Natural killer cell treated with Interleukin-12 subunit alpha and Interleukin-12 subunit beta and Interleukin-15 and Interleukin-18, amount 100 ng/mL, for 72 hours (primary cell): ENCODE results near the gene NFATC1. TPM values are rescaled to one million over a fixed set of nuclear protein-coding genes. Genes with fewer than 3 reads are reported as not detected.

ENCODE experiments used
- ATAC-seq, 2 donors: fragments of 150-1000 bp; cut with Tn5 transposase in 1 of 2; sonication (Bioruptor Pico), chemical (Tn5 transposase) in 1 of 2; 2 replicates each; pipeline ENCODE4 v1.10.0; 2021
- DNase-seq: peaks from one replicate; pipeline ENCODE4 v3.0.0; 2022; ENCODE audit warnings: low spot score
- H3K27ac Mint-ChIP-seq, 2 donors: 1 replicate in 1 of 2; 2 replicates in 1 of 2; pipeline ENCODE4 v1.8.0; 2022; ENCODE audit warnings: mixed read lengths in 2 of 2, mild to moderate bottlenecking in 1 of 2, moderate library complexity in 1 of 2
- H3K27me3 Mint-ChIP-seq, 2 donors: 1 replicate in 1 of 2; 2 replicates in 1 of 2; pipeline ENCODE4 v1.8.0; 2022; ENCODE audit warnings: mixed read lengths in 2 of 2
- H3K36me3 Mint-ChIP-seq: one replicate; pipeline ENCODE4 v1.8.0; 2022; ENCODE audit warnings: mixed read lengths
- H3K4me1 Mint-ChIP-seq, 2 donors: 1 replicate in 1 of 2; 2 replicates in 1 of 2; pipeline ENCODE4 v1.8.0; 2022; ENCODE audit warnings: low read depth in 2 of 2, mixed read lengths in 2 of 2, mild to moderate bottlenecking in 1 of 2
- H3K4me3 Mint-ChIP-seq: one replicate; pipeline ENCODE4 v1.8.0; 2022; ENCODE audit warnings: mixed read lengths
- H3K9me3 Mint-ChIP-seq: 2 replicates; pipeline ENCODE4 v1.8.0; 2022; ENCODE audit warnings: mixed read lengths
- total RNA-seq, 2 donors: library from RNA; stranded (reverse); gene quantifications; one replicate each; pipeline ENCODE4 v1.2.3, GENCODE V29; 2022

The NFATC1 gene
- total RNA-seq, 2 donors from 2014 or later: 22.3 to 34.4 TPM

DNA sequence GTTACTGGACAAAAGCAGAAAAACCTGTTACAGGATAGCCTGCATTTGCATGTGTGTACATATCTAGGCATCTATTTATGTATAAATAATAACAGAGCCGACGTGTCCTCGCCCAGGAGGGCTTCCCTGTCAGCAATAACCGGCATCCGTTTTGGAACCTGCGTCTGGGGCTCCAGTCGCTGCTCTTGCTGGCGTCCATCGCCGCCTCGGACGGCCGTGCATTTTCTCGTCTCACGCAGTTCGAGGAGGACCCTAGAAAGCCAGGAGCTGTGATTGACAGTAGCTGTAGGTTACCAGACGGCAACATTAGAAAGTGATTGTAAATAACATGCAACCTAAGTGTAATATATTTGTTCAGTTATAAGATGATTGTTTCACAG, 132.6 kb downstream of the NFATC1 start:
- Mint-ChIP-seq H3K9me3 (no peaks in the 10 kb centered on the region), H3K27me3 (peaks cover 4 to 5% of the 10 kb centered on the region in 2 donors), H3K27ac (no peak overlapping the region), H3K36me3 (no peaks in the 10 kb centered on the region), H3K4me3 (no peak overlapping the region), H3K4me1 (peaks cover 14 to 18% of the 10 kb centered on the region in 2 donors)
- no peak for DNase-seq
- no peak for ATAC-seq

GRCh38 chr18:79528846-79529245, 133.1 kb downstream of the NFATC1 start:
- peaks cover 9 to 13% of the 10 kb centered on the region in 2 donors for H3K4me1 Mint-ChIP-seq
- no peak overlapping the region for H3K4me3 Mint-ChIP-seq
- no peak overlapping the region for H3K27ac Mint-ChIP-seq
- DNase-seq (no peak), ATAC-seq (no peak)
- H3K36me3 Mint-ChIP-seq: no peaks in the 10 kb centered on the region
- no peaks in the 10 kb centered on the region for H3K9me3 Mint-ChIP-seq
- H3K27me3 Mint-ChIP-seq: peaks cover 4 to 5% of the 10 kb centered on the region in 2 donors

- peaks cover 4 to 5% of the 10 kb centered on the region in 2 donors for H3K27me3 Mint-ChIP-seq
- H3K27ac Mint-ChIP-seq: no peak overlapping the region
- H3K4me3 Mint-ChIP-seq: no peak overlapping the region
- H3K4me1 Mint-ChIP-seq: peaks cover 6 to 10% of the 10 kb centered on the region in 2 donors
- no peaks in the 10 kb centered on the region for H3K36me3 Mint-ChIP-seq
- ATAC-seq: no peak
- DNase-seq: no peak
- H3K9me3 Mint-ChIP-seq: no peaks in the 10 kb centered on the region
Measured at GRCh38 chr18:79529296-79529695, 133.6 kb downstream of the NFATC1 start.

DNA sequence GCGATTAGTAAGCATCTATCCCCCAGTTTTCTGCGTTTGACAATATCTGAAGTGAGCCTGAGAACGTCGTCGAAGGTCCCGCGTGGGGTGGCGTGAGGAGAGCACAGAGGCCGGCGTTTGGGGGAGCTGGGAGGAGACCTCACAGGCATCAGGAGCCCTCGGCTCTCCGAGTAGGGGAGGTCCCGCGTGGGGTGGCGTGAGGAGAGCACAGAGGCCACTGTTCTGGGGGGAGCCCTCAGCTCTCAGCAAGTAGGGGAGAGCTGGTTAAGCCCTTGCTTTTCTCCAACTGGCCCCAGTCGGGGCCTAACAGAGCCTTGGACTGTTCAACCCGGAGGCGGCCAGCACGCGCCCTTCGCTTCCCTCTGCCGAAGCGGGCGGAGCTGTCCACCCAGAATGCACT, 134.3 kb downstream of the NFATC1 start:
- peaks cover 0 to 4% of the 10 kb centered on the region in 2 donors for H3K4me1 Mint-ChIP-seq
- ATAC-seq (no peak), DNase-seq (no peak)
- peaks cover 4 to 5% of the 10 kb centered on the region in 2 donors for H3K27me3 Mint-ChIP-seq
- H3K9me3 Mint-ChIP-seq: no peaks in the 10 kb centered on the region
- H3K36me3 Mint-ChIP-seq: no peaks in the 10 kb centered on the region
- no peak overlapping the region for H3K4me3 Mint-ChIP-seq
- no peak overlapping the region for H3K27ac Mint-ChIP-seq

DNA sequence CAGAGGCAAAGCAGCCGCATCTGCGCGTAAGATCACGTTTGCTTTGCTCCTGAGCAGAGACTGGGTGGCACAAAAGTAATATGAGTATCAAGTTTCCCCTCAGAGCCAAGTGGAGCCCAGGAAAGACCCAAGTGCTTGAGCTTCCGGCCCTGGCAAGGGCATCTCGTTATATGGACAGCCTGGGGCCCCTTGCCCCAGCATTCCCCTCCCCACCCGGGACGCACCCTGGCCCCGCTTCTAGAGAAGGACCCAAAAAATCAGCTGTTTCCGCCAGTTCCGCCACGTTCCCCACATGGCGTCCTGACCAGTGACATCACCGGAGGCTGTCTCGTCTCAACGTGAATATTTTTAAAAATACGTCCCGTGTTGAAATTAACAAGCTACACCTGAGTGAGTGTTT, 135.1 kb downstream of the NFATC1 start:
- H3K27me3 Mint-ChIP-seq: peaks cover 4 to 5% of the 10 kb centered on the region in 2 donors
- H3K36me3 Mint-ChIP-seq: no peaks in the 10 kb centered on the region
- no peak for ATAC-seq
- no peaks in the 10 kb centered on the region for H3K9me3 Mint-ChIP-seq
- no peak for DNase-seq
- no peaks in the 10 kb centered on the region for H3K4me1 Mint-ChIP-seq
- no peak overlapping the region for H3K4me3 Mint-ChIP-seq
- H3K27ac Mint-ChIP-seq: no peak overlapping the region

DNA sequence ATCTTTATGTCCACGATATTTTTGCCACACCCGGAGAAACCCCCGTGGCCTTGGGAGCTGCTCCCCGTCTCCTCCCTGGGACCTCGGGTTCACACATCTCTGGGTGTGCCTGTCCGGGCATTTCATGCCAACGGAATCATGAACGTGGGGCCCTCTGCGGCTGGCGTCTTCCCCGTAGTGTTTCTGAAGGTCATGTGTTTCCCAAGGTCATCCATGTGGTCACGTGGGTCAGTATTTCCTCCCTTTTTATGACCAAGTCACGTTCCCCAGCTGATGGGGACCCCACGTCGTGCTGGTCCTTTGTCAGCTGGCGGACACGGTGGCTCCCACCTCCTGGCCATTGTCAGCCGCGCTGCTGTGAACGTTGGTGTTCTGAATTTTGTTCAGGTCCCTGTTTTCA, 135.7 kb downstream of the NFATC1 start:
- Mint-ChIP-seq H3K4me3 (no peak overlapping the region), H3K4me1 (no peaks in the 10 kb centered on the region), H3K27ac (no peak overlapping the region), H3K27me3 (peaks cover 4 to 5% of the 10 kb centered on the region in 2 donors), H3K36me3 (no peaks in the 10 kb centered on the region), H3K9me3 (no peaks in the 10 kb centered on the region)
- no peak for ATAC-seq
- DNase-seq: no peak

DNA sequence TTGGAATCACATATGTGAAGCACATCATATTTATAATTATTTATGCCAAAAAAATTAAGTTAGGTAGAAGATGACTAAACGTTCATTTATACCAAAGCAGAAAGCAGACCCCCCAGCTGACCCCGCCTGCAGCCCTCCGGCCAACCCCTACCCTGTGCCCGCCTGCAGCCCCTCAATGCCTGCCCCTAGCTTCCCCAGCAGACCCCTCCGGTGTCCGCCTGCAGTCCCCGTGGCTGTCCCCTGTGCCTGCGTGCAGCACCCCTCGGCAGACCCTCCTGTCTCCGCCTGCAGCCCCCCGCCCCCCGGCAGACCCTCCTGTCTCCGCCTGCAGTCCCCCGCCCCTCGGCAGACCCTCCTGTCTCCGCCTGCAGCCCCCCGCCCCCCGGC, 136.2 kb downstream of the NFATC1 start:
- Mint-ChIP-seq H3K9me3 (no peaks in the 10 kb centered on the region), H3K4me3 (no peak overlapping the region), H3K27me3 (peaks cover 4 to 5% of the 10 kb centered on the region in 2 donors), H3K27ac (no peak overlapping the region), H3K4me1 (no peaks in the 10 kb centered on the region), H3K36me3 (no peaks in the 10 kb centered on the region)
- ATAC-seq (no peak), DNase-seq (no peak)

DNA sequence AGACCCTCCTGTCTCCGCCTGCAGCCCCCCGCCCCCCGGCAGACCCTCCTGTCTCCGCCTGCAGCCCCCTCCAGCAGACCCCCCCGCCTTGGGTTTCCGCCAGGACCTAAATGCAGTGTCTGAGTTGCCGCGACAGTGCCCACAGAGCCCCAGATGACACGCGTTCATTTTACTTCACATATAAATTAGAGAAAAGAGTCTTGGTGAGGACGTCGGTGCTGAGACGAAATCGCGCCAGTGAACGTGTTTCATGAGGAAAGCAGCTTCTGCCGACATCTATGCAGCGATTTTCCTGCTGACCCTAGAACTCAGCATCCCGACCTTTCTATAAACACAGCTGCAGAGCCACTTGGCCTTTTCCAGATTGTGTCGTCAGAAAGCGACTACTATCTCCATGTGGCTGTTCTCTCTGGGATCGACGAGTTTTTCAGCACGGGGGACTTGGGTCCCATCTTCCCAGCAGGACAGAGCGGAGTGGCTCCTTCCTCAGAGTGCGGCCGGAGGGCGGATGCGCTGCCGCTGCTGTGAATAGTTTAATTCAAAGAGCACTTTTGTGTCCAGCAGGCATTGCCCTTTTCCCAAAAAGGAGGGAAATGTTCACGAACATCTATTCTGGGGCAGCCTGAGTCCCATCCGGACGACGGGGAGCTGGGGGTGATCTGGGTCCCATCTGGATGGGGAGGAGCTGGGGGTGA, 136.7 kb downstream of the NFATC1 start:
- Mint-ChIP-seq H3K36me3 (no peaks in the 10 kb centered on the region), H3K4me3 (no peak overlapping the region), H3K4me1 (no peaks in the 10 kb centered on the region), H3K27me3 (peaks cover 4 to 5% of the 10 kb centered on the region in 2 donors), H3K9me3 (no peaks in the 10 kb centered on the region), H3K27ac (no peak overlapping the region)
- no peak for DNase-seq
- ATAC-seq: no peak

DNA sequence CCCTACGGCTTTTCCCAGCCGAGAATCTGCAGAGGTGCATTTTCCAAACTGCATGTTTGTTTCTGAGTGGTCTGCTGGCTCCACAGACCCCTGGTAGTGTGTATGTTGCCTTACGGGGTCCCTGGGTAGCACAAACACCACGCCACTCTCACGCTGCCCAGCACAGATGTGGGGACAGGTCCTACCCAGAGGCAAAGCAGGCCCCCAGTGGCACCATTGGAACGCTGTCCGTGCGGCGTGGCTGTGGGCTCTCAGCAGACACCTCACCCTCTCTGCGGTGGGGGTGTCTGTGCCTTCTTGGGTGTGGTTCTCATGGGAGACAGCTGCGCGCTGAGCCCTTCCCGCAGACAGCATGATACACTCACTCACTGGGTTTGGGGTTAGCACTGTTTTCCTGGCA, 137.4 kb downstream of the NFATC1 start:
- Mint-ChIP-seq H3K36me3 (no peaks in the 10 kb centered on the region), H3K9me3 (no peaks in the 10 kb centered on the region), H3K4me1 (no peaks in the 10 kb centered on the region), H3K4me3 (no peak overlapping the region), H3K27ac (no peak overlapping the region), H3K27me3 (peaks cover 4 to 5% of the 10 kb centered on the region in 2 donors)
- DNase-seq: no peak
- no peak for ATAC-seq

DNA sequence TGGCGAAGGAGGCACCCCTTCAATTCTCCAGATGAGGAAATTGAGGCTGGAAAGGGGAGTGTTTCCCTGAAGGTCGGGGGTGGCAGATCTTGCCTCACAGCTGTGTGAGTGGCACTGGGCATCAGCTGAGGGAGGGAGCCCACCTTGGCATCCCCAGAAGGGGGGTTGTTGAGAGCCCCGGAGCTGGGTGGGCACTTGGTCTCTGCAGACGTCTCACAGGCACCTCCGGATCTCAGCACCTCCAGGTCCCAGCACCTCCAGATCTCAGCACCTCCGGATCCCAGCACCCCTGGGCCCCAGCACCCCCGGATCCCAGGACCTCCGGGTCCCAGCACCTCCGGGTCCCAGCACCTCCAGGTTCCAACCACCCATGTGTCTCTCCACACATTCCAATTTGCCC, 137.9 kb downstream of the NFATC1 start:
- Mint-ChIP-seq H3K36me3 (no peaks in the 10 kb centered on the region), H3K9me3 (no peaks in the 10 kb centered on the region), H3K4me1 (no peaks in the 10 kb centered on the region), H3K4me3 (no peak overlapping the region), H3K27me3 (peaks cover 4 to 5% of the 10 kb centered on the region in 2 donors), H3K27ac (no peak overlapping the region)
- DNase-seq (no peak), ATAC-seq (no peak)

DNA sequence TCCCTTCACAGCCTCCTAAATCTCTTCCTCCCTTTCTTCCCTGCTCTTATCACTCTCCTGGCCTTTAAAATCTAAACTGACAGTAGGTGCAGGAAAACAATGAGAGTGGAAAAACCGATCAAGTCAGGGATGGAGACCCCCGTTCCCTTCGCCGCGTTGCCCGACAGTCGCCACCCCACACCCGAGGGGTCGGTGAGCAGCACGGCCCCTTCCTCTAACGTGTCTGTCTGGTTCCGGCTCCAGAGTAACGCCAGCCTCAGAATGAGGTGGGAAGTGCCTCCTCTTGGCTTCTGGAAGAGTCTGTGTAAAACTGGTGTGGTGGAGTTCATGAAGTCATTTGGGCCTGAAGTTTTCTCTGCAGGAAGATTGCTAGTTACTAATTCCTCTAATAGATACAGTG, 138.6 kb downstream of the NFATC1 start:
- no peak overlapping the region for H3K4me3 Mint-ChIP-seq
- H3K4me1 Mint-ChIP-seq: no peaks in the 10 kb centered on the region
- DNase-seq: no peak
- ATAC-seq: no peak
- H3K27me3 Mint-ChIP-seq: peaks cover 4 to 5% of the 10 kb centered on the region in 2 donors
- no peaks in the 10 kb centered on the region for H3K36me3 Mint-ChIP-seq
- no peak overlapping the region for H3K27ac Mint-ChIP-seq
- H3K9me3 Mint-ChIP-seq: no peaks in the 10 kb centered on the region

DNA sequence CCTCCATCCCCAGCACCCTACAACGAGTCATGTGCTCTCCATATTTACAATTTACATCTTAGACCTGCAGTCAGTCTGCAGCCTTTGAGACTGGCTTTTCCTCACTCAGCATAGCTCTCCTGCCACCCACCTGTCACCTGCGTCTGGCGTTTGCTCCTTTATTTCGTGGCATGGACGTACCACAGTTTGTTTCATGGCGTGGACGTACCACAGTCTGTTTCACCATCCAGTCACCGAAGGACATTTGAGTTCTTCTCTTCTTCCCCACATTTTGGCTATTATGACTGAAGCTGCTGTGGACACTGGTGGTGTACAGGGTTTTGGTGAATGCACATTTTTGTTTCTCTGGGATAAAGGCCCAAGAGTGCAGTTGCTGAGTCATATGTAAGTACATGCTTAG, 142.0 kb downstream of the NFATC1 start:
- no peak for ATAC-seq

GRCh38 chr18:79538635-79539034, 142.9 kb downstream of the NFATC1 start:
- Mint-ChIP-seq H3K36me3 (no peaks in the 10 kb centered on the region), H3K4me3 (no peak overlapping the region), H3K4me1 (no peaks in the 10 kb centered on the region), H3K27ac (no peak overlapping the region), H3K9me3 (peaks cover 9% of the 10 kb centered on the region), H3K27me3 (no peaks in the 10 kb centered on the region)
- no peak for ATAC-seq
- no peak for DNase-seq

More for the DNA sequence above, 142.0 kb downstream of the NFATC1 start:
- Mint-ChIP-seq H3K4me3 (no peak overlapping the region), H3K27ac (no peak overlapping the region), H3K9me3 (peaks cover 9% of the 10 kb centered on the region), H3K36me3 (no peaks in the 10 kb centered on the region), H3K27me3 (no peaks in the 10 kb centered on the region), H3K4me1 (no peaks in the 10 kb centered on the region)
- no peak for DNase-seq

GRCh38 chr18:79540161-79540903, 144.6 kb downstream of the NFATC1 start:
- no peak overlapping the region for H3K4me3 Mint-ChIP-seq
- H3K36me3 Mint-ChIP-seq: no peaks in the 10 kb centered on the region
- no peak for ATAC-seq
- no peaks in the 10 kb centered on the region for H3K27me3 Mint-ChIP-seq
- H3K27ac Mint-ChIP-seq: no peak overlapping the region
- no peaks in the 10 kb centered on the region for H3K4me1 Mint-ChIP-seq
- H3K9me3 Mint-ChIP-seq: peaks cover 9% of the 10 kb centered on the region
- no peak for DNase-seq
